Mononuclear cell (primary cell): ENCODE results near the gene FAM161B. TPM values are rescaled to one million over a fixed set of nuclear protein-coding genes. Genes with fewer than 3 reads are reported as not detected.
A peak's percentile ranks its signal among the peaks of the same experiment; 100 is the strongest.
"Not testable (repeated sequence)": the region's sequence is repeated elsewhere in the genome, so short reads cannot be mapped to it uniquely, and the experiment has no call there.

Experiments used
- H3K27me3 ChIP-seq: 2 replicates; pipeline ENCODE4 v1.6.0; 2011; ENCODE audit warnings: low read length, control low read depth; ENCODE audit not compliant: insufficient read depth
- H3K4me1 ChIP-seq: 2 replicates; pipeline ENCODE4 v1.5.1; 2011; ENCODE audit warnings: mild to moderate bottlenecking, low read length, control low read depth; ENCODE audit not compliant: insufficient read depth
- H3K4me3 ChIP-seq: 2 replicates; pipeline ENCODE4 v1.5.1; 2011; ENCODE audit warnings: mild to moderate bottlenecking, low read length, moderate library complexity
- H3K9me3 ChIP-seq: 2 replicates; pipeline ENCODE4 v1.5.1; 2011; ENCODE audit warnings: low read depth, mild to moderate bottlenecking, control low read depth, low read length
- total RNA-seq: library from RNA; depleted of rRNA; stranded (reverse); fragments of >200 nt; gene quantifications from one replicate; pipeline ENCODE4 v1.2.3, GENCODE V29; 2012

Gene FAM161B
- total RNA-seq, 1 donor: 1.0 TPM

- Histone ChIP-seq H3K4me3 (no peak overlapping the region), H3K27me3 (no peaks in the 10 kb centered on the region), H3K9me3 (no peaks in the 10 kb centered on the region), H3K4me1 (no peaks in the 10 kb centered on the region)
Observed at GRCh38 chr14:73903028-73903427, 46.9 kb downstream of the FAM161B start.

- Histone ChIP-seq H3K4me1 (no peaks in the 10 kb centered on the region), H3K27me3 (no peaks in the 10 kb centered on the region), H3K9me3 (no peaks in the 10 kb centered on the region), H3K4me3 (no peak overlapping the region)
Observed at GRCh38 chr14:73896521-73896920, 53.4 kb downstream of the FAM161B start.

- Histone ChIP-seq H3K27me3 (no peaks in the 10 kb centered on the region), H3K9me3 (no peaks in the 10 kb centered on the region), H3K4me1 (no peaks in the 10 kb centered on the region), H3K4me3 (no peak overlapping the region)
Observed at GRCh38 chr14:73895939-73896338, 54.0 kb downstream of the FAM161B start.

GRCh38 chr14:73894180-73894687 lies 55.7 kb downstream of the FAM161B start:
- H3K27me3 ChIP-seq, H3K4me3 ChIP-seq, H3K4me1 ChIP-seq, H3K9me3 ChIP-seq: not testable (repeated sequence)

- Histone ChIP-seq H3K4me3 (no peak overlapping the region), H3K4me1 (peaks cover 35% of the 10 kb centered on the region), H3K9me3 (no peaks in the 10 kb centered on the region), H3K27me3 (no peaks in the 10 kb centered on the region)
Observed at GRCh38 chr14:73889376-73889775, 60.5 kb downstream of the FAM161B start.

GRCh38 chr14:73888971-73889370 lies 60.9 kb downstream of the FAM161B start:
- Histone ChIP-seq H3K4me3 (no peak overlapping the region), H3K4me1 (peaks cover 35% of the 10 kb centered on the region), H3K9me3 (no peaks in the 10 kb centered on the region), H3K27me3 (no peaks in the 10 kb centered on the region)

GRCh38 chr14:73888460-73888725 lies 61.5 kb downstream of the FAM161B start:
- H3K4me1 ChIP-seq: peaks cover 35% of the 10 kb centered on the region
- no peaks in the 10 kb centered on the region for H3K27me3 ChIP-seq
- no peaks in the 10 kb centered on the region for H3K9me3 ChIP-seq
- H3K4me3 ChIP-seq: no peak overlapping the region

- Histone ChIP-seq H3K9me3 (no peaks in the 10 kb centered on the region), H3K4me1 (peaks cover 35% of the 10 kb centered on the region), H3K4me3 (peak overlapping the region; percentile 97), H3K27me3 (no peaks in the 10 kb centered on the region)
Observed at GRCh38 chr14:73887694-73888459, 62.0 kb downstream of the FAM161B start.

- Histone ChIP-seq H3K9me3 (no peaks in the 10 kb centered on the region), H3K4me1 (peaks cover 35% of the 10 kb centered on the region), H3K27me3 (no peaks in the 10 kb centered on the region), H3K4me3 (peak overlapping the region; percentile 97)
Observed at GRCh38 chr14:73887318-73887616, 62.6 kb downstream of the FAM161B start.

GRCh38 chr14:73886449-73887317 lies 63.2 kb downstream of the FAM161B start, which contains the start of gene ZNF410:
Gene ZNF410 (plus strand): TSS chr14:73886859. CDS start chr14:73892176, 5,317 bp downstream.
- Histone ChIP-seq H3K27me3 (no peaks in the 10 kb centered on the region), H3K4me1 (peaks cover 35% of the 10 kb centered on the region), H3K4me3 (peak within 1 kb of the TSS; percentile 97), H3K9me3 (no peaks in the 10 kb centered on the region)

- Histone ChIP-seq H3K4me3 (no peak overlapping the region), H3K9me3 (no peaks in the 10 kb centered on the region), H3K4me1 (peaks cover 30% of the 10 kb centered on the region), H3K27me3 (no peaks in the 10 kb centered on the region)
Observed at GRCh38 chr14:73884438-73885190, 65.3 kb downstream of the FAM161B start.

Other genes starting within 250 kb of the FAM161B start
- gene PNMA1, start 235.7 kb downstream of the FAM161B start, total RNA-seq: 23.2 TPM
- gene PTGR2, start 98.3 kb downstream of the FAM161B start, total RNA-seq: 0.63 TPM
- 108 TPM for gene ZNF410, start 63.2 kb downstream of the FAM161B start, total RNA-seq
- gene COQ6, start 208 bp upstream of the FAM161B start, total RNA-seq: 26.4 TPM
- 6.3 TPM for gene ENTPD5, start 69.2 kb upstream of the FAM161B start, total RNA-seq
- 4.1 TPM for gene BBOF1, start 69.3 kb upstream of the FAM161B start, total RNA-seq
- gene ALDH6A1, start 134.4 kb upstream of the FAM161B start, total RNA-seq: 6.6 TPM
- gene LIN52, start 134.9 kb upstream of the FAM161B start, total RNA-seq: 4.9 TPM